ENCODE data around the gene CD84.
"Not testable (repeated sequence)": the region's sequence is repeated elsewhere in the genome, so short reads cannot be mapped to it uniquely, and the experiment has no call there.

The CD84 gene

DNA sequence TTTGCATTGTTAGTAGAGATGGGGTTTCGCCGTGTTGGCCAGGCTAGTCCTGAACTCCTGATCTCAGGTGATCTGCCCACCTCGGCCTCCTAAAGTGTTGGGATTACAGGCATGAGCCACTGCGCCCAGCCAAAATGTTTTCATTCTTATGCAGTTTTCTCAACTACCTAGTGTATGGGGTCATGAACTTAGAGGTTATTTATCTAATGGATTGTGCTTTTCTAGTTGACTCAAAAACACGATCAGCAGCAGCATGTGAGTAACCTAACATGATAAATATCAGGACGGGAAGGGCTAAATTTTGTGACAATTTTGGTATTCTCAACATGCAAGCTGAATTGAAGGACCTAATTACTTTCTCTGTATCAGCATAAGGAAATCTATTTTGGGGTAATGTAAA lies 9.2 kb upstream of the CD84 start:
- TF ChIP-seq, protein P1, sequence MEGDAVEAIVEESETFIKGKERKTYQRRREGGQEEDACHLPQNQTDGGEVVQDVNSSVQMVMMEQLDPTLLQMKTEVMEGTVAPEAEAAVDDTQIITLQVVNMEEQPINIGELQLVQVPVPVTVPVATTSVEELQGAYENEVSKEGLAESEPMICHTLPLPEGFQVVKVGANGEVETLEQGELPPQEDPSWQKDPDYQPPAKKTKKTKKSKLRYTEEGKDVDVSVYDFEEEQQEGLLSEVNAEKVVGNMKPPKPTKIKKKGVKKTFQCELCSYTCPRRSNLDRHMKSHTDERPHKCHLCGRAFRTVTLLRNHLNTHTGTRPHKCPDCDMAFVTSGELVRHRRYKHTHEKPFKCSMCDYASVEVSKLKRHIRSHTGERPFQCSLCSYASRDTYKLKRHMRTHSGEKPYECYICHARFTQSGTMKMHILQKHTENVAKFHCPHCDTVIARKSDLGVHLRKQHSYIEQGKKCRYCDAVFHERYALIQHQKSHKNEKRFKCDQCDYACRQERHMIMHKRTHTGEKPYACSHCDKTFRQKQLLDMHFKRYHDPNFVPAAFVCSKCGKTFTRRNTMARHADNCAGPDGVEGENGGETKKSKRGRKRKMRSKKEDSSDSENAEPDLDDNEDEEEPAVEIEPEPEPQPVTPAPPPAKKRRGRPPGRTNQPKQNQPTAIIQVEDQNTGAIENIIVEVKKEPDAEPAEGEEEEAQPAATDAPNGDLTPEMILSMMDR (IDR thresholded peaks at IDR 0.05; ENCODE audit: borderline replicate concordance, control extremely low read depth, extremely low read depth, insufficient read depth, missing control alignments), result no peak

DNA sequence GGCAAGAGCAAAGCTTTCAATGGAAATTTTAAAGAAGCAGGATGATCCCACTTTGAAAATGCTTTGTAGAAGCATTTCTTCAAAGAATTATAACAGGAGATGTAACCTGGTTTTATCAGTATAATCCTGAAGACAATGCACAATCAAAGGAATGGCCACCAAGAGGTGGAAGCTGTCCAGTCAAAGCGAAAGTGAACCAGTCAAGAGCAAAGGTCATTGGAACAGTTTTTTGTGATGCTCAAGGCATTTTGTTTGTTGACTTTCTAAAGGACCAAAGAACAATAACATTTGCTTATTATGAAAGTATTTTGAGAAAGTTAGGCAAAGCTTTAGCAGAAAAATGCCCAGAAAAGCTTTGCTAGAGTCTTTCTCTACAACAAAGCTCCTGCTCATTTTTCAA lies 5.5 kb upstream of the CD84 start:
- DNase-seq (ENCODE audit: low spot score), result no peak
- in situ Hi-C loops (cut with MboI; ENCODE audit: low sequenced_read_pairs, unreplicated experiment), result no loop called here
- TF ChIP-seq, protein P1 (IDR thresholded peaks at IDR 0.05; ENCODE audit: borderline replicate concordance, control extremely low read depth, extremely low read depth, insufficient read depth, missing control alignments), result no peak

More for the DNA sequence above, 9.2 kb upstream of the CD84 start:
- in situ Hi-C loops (cut with MboI; ENCODE audit: low sequenced_read_pairs, unreplicated experiment), result no loop called here
- no peak for DNase-seq (ENCODE audit: low spot score)

DNA sequence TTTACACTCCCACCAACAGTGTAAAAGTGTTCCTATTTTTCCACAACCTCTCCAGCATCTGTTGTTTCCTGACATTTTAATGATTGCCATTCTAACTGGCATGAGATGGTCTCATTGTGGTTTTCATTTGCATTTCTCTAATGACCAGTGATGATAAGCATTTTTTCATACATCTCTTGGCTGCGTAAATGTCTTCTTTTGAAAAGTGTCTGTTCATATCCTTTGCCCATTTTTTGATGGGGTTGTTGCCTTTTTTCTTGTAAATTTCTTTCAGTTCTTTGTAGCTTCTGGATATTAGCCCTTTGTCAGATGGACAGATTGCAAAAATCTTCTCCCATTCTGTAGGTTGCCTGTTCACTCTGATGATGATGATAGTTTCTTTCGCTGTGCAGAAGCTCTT lies 3.7 kb upstream of the CD84 start:
- DNase-seq (ENCODE audit: low spot score); in situ Hi-C loops (cut with MboI; ENCODE audit: low sequenced_read_pairs, unreplicated experiment): not testable (repeated sequence)

DNA sequence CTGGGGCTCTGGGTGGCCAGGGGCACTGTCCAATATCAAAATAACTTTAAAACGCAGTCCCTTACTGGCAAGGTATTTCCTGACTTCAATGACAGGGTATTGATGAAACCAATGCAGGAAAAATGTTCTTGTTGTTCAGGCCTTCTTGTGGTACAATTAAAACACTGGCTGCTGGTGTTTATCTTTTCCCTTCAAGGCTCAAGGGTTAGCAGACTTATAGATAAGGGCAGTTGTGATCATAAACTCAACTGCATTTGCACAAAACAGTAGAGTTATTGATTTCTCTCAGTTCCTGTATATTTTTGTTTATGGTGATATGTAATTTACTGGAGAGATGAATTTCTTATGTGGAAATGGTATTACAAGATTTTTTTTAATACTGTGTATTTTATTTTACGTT lies 2.7 kb upstream of the CD84 start:
- no peak for DNase-seq (ENCODE audit: low spot score)
- in situ Hi-C loops (cut with MboI; ENCODE audit: low sequenced_read_pairs, unreplicated experiment), result no loop called here
- TF ChIP-seq, protein P1 (IDR thresholded peaks at IDR 0.05; ENCODE audit: borderline replicate concordance, control extremely low read depth, extremely low read depth, insufficient read depth, missing control alignments), result no peak

DNA sequence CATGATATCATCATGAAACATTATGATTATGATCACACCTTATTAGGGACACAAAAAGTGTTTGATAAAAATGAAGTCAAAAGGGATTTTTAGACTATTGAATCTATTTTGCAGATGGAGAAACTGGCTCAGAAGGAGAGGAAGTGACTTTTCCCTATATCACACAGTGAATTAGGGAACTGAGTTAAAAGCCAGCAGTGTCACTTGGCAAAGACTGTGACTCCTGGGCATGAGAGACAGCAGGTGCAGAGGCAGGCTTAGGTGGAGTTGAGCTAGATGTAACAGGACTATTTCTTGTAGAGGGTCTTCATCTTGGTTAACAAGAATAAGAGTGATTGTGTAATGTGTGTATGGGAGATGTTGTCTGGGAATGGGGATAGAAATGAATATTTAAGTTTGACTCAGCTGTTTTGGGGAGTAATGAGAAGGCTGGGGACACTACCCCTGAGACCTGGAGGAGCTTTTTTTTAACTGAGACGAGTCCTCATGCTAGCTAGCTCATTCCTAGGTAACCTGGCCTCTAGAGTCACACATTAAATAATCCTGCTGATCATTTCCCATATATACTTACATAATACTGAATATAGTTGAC lies 1.0 kb upstream of the CD84 start:
- TF ChIP-seq, protein P1 (IDR thresholded peaks at IDR 0.05; ENCODE audit: borderline replicate concordance, control extremely low read depth, extremely low read depth, insufficient read depth, missing control alignments), result no peak
- DNase-seq (ENCODE audit: low spot score), result no peak
- in situ Hi-C loops (cut with MboI; ENCODE audit: low sequenced_read_pairs, unreplicated experiment), result no loop called here

DNA sequence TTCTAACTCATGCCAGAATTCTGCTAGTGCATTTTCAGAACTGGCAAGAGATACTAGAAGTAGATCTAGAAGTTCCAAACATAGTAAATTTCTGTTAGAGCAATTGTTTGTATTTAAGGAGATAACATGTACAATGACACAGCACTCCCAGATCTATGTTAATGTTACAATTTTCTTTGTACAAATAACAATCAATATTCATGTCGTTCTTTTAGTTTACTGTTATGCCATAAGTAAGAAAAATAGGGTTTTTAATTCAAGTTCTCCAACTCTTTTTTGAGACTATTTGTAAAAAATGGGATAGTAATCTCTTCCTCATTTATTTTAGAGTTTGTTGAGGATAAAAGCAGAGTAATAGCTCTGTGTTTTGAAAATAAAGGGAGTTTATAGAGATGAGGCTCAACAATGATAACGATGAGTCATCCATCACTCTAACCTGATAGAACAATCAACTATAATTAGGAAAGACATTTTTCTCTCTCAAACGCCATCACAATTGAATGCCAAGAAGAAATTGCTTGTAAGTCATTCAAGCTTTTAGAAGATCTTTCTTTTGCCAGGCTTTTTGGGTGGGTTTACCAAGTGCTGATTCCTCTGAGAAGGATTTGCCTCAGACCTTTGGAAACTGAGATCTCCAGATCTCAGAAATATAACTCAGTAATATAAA lies 638 bp downstream of the CD84 start:
- in situ Hi-C loops (cut with MboI; ENCODE audit: low sequenced_read_pairs, unreplicated experiment), result no loop called here
- DNase-seq (ENCODE audit: low spot score), result no peak
- TF ChIP-seq, protein P1 (IDR thresholded peaks at IDR 0.05; ENCODE audit: borderline replicate concordance, control extremely low read depth, extremely low read depth, insufficient read depth, missing control alignments), result no peak

DNA sequence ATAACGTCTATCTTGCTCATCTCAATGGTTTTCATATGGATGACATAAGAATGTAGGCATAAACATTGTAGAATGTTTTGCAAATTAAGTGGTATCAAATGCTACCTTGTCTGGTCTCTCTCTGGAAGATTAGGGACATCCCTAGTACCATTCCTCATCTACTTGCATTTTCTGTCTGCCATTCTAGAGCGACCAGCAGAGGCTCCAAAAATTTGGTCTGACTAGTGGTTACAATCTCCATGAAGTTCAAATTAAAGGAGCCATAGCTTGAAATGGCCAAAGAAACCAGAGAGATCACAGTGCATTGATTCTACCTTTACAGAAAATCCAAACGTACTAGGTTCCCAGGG lies 1.1 kb downstream of the CD84 start:
- TF ChIP-seq, protein P1 (IDR thresholded peaks at IDR 0.05; ENCODE audit: borderline replicate concordance, control extremely low read depth, extremely low read depth, insufficient read depth, missing control alignments), result no peak
- in situ Hi-C loops (cut with MboI; ENCODE audit: low sequenced_read_pairs, unreplicated experiment), result no loop called here
- DNase-seq (ENCODE audit: low spot score), result no peak
